Measurements from ENCODE around the gene UGT3A1.
"Not testable (repeated sequence)": the region's sequence is repeated elsewhere in the genome, so short reads cannot be mapped to it uniquely, and the experiment has no call there.

The UGT3A1 gene

DNA sequence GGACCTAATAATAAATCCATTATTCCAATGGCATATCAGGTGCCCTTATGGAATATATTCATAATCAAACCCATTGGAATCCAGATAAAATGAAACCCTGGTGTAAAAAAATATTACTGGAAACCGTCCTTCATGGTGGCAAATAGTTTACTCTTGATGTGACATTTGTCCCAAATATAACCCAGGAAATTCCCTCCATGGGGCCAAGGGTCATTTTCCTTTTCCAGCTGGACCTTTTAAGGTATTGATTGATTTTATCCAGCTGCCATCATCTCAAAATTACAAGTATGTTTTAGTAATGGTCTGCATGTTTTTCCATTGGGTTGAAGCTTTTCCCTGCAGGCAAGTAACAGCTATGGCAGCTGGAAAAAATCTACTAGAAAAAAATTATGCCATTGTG, 8.4 kb upstream of the UGT3A1 start:
- DNase-seq (ENCODE audit: low read depth), result no peak
- TF ChIP-seq MYC (IDR thresholded peaks at IDR 0.05; ENCODE audit: low read depth, low read length), result no peak
- TF ChIP-seq MAX (IDR thresholded peaks at IDR 0.05; ENCODE audit: low read depth, low read length), result no peak
- TF ChIP-seq, protein P1, sequence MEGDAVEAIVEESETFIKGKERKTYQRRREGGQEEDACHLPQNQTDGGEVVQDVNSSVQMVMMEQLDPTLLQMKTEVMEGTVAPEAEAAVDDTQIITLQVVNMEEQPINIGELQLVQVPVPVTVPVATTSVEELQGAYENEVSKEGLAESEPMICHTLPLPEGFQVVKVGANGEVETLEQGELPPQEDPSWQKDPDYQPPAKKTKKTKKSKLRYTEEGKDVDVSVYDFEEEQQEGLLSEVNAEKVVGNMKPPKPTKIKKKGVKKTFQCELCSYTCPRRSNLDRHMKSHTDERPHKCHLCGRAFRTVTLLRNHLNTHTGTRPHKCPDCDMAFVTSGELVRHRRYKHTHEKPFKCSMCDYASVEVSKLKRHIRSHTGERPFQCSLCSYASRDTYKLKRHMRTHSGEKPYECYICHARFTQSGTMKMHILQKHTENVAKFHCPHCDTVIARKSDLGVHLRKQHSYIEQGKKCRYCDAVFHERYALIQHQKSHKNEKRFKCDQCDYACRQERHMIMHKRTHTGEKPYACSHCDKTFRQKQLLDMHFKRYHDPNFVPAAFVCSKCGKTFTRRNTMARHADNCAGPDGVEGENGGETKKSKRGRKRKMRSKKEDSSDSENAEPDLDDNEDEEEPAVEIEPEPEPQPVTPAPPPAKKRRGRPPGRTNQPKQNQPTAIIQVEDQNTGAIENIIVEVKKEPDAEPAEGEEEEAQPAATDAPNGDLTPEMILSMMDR (IDR thresholded peaks at IDR 0.05; ENCODE audit: low read depth, low read length), result no peak
- TF ChIP-seq POLR2A (IDR thresholded peaks at IDR 0.05; ENCODE audit: extremely low read depth, insufficient read length), result no peak
- no peak overlapping the region for H3K4me3 ChIP-seq (ENCODE audit: low read depth, low read length)

DNA sequence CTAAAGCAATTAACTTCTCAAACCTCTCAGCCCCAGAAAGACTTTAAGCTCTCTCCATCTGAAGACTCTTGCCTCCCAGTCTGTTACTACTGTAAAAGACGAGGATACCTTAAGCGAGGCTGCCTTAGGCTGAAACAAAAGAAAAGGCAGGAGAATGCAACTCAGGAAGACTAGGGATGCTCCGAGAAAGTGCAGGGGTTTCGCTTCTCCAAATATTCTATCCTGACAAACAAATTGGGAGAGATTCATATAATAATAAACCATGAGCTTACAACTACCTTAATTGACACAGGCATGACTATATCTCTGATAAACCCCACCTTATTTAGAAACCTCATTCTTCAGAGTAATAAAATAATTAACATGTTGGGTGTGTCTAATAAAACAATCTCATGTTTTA, 4.9 kb upstream of the UGT3A1 start:
- TF ChIP-seq MYC (IDR thresholded peaks at IDR 0.05; ENCODE audit: low read depth, low read length) (no peak), MAX (IDR thresholded peaks at IDR 0.05; ENCODE audit: low read depth, low read length) (no peak), POLR2A (IDR thresholded peaks at IDR 0.05; ENCODE audit: extremely low read depth, insufficient read length) (no peak)
- TF ChIP-seq, protein P1 (IDR thresholded peaks at IDR 0.05; ENCODE audit: low read depth, low read length), result no peak
- H3K4me3 ChIP-seq (ENCODE audit: low read depth, low read length), result no peak overlapping the region
- no peak for DNase-seq (ENCODE audit: low read depth)

DNA sequence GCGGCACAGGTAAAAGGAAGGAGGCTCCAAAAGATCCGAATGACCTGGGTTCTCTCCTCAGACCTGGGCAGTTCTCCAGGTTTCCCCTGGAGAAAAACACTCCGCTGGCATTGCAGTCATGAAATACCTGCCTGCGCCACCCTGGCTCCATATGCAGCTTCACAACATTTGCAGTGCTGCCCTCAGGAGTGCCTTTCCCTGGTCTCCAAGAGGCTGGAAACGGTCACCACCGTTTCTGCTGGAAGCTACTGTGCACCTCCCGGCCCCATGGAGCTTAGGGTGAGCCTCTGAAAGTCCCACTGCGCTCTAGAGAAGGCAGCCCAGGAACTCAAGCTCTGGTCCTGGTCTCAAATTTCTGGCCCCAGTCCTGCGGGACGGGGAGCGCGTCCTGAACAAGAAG, 670 bp downstream of the UGT3A1 start:
- TF ChIP-seq MYC (IDR thresholded peaks at IDR 0.05; ENCODE audit: low read depth, low read length) (no peak), POLR2A (IDR thresholded peaks at IDR 0.05; ENCODE audit: extremely low read depth, insufficient read length) (no peak), MAX (IDR thresholded peaks at IDR 0.05; ENCODE audit: low read depth, low read length) (no peak)
- TF ChIP-seq, protein P1 (IDR thresholded peaks at IDR 0.05; ENCODE audit: low read depth, low read length), result no peak
- no peak overlapping the region for H3K4me3 ChIP-seq (ENCODE audit: low read depth, low read length)
- DNase-seq (ENCODE audit: low read depth), result no peak

GRCh38 chr5:35988529-35988928, 2.7 kb downstream of the UGT3A1 start:
- no peak for TF ChIP-seq MAX (IDR thresholded peaks at IDR 0.05; ENCODE audit: low read depth, low read length)
- TF ChIP-seq, protein P1 (IDR thresholded peaks at IDR 0.05; ENCODE audit: low read depth, low read length), result no peak
- TF ChIP-seq POLR2A (IDR thresholded peaks at IDR 0.05; ENCODE audit: extremely low read depth, insufficient read length), result no peak
- TF ChIP-seq MYC (IDR thresholded peaks at IDR 0.05; ENCODE audit: low read depth, low read length), result no peak
- no peak for DNase-seq (ENCODE audit: low read depth)
- H3K4me3 ChIP-seq (ENCODE audit: low read depth, low read length), result no peak overlapping the region

- TF ChIP-seq, protein P1 (IDR thresholded peaks at IDR 0.05; ENCODE audit: low read depth, low read length), result no peak
- TF ChIP-seq MAX (IDR thresholded peaks at IDR 0.05; ENCODE audit: low read depth, low read length), result no peak
- TF ChIP-seq MYC (IDR thresholded peaks at IDR 0.05; ENCODE audit: low read depth, low read length), result no peak
- no peak for TF ChIP-seq POLR2A (IDR thresholded peaks at IDR 0.05; ENCODE audit: extremely low read depth, insufficient read length)
- no peak for DNase-seq (ENCODE audit: low read depth)
- no peak overlapping the region for H3K4me3 ChIP-seq (ENCODE audit: low read depth, low read length)
Measured at GRCh38 chr5:35987776-35988175, 3.4 kb downstream of the UGT3A1 start.

- no peak overlapping the region for H3K4me3 ChIP-seq (ENCODE audit: low read depth, low read length)
Measured at GRCh38 chr5:35979715-35980114, 11.5 kb downstream of the UGT3A1 start.

GRCh38 chr5:35976859-35977258, 14.3 kb downstream of the UGT3A1 start:
- not testable (repeated sequence) for H3K4me3 ChIP-seq (ENCODE audit: low read depth, low read length); DNase-seq (ENCODE audit: low read depth)

More at GRCh38 chr5:35979715-35980114, 11.5 kb downstream of the UGT3A1 start:
- TF ChIP-seq, protein P1 (IDR thresholded peaks at IDR 0.05; ENCODE audit: low read depth, low read length), result no peak
- no peak for TF ChIP-seq POLR2A (IDR thresholded peaks at IDR 0.05; ENCODE audit: extremely low read depth, insufficient read length)
- TF ChIP-seq MAX (IDR thresholded peaks at IDR 0.05; ENCODE audit: low read depth, low read length), result no peak
- TF ChIP-seq MYC (IDR thresholded peaks at IDR 0.05; ENCODE audit: low read depth, low read length), result no peak
- DNase-seq (ENCODE audit: low read depth), result no peak

Measured in NB4 (cell line).